Liver (tissue), 9 donors: ENCODE results near the gene CPA1. TPM values are rescaled to one million over a fixed set of nuclear protein-coding genes. Genes with fewer than 3 reads are reported as not detected.

Experiments
- DNase-seq: peaks from one replicate; pipeline ENCODE4 v3.0.0-alpha.2; 2017; ENCODE audit warnings: low spot score
- H3K27ac ChIP-seq, 2 donors: one replicate each; pipeline ENCODE4 v1.7.0; 2013; ENCODE audit warnings: inconsistent platforms in 2 of 2, low read length in 2 of 2, control low read depth in 1 of 2, low read depth in 1 of 2, mild to moderate bottlenecking in 1 of 2
- H3K27me3 ChIP-seq, 4 donors: one replicate each; pipeline versions ENCODE4 v1.6.1 to v1.7.0; 2013; ENCODE audit warnings: low read length in 3 of 4, inconsistent platforms in 1 of 4, mild to moderate bottlenecking in 1 of 4, moderate library complexity in 1 of 4; ENCODE audit not compliant: control insufficient read depth in 4 of 4, insufficient read depth in 4 of 4
- H3K36me3 ChIP-seq, 4 donors: one replicate each; pipeline versions ENCODE4 v1.6.1 to v1.7.0; 2013; ENCODE audit warnings: low read length in 3 of 4, mild to moderate bottlenecking in 3 of 4, low read depth in 1 of 4, moderate library complexity in 1 of 4; ENCODE audit not compliant: control insufficient read depth in 4 of 4, insufficient read depth in 3 of 4
- H3K4me1 ChIP-seq, 4 donors: one replicate each; pipeline versions ENCODE4 v1.6.1 to v1.7.0; 2013; ENCODE audit warnings: low read length in 3 of 4, mild to moderate bottlenecking in 3 of 4, moderate library complexity in 1 of 4; ENCODE audit not compliant: control insufficient read depth in 4 of 4, insufficient read depth in 4 of 4
- H3K4me3 ChIP-seq, 3 donors: one replicate each; pipeline versions ENCODE4 v1.6.1 to v1.7.0; 2013; ENCODE audit warnings: low read length in 3 of 3, control low read depth in 1 of 3, low read depth in 1 of 3, mild to moderate bottlenecking in 1 of 3
- H3K9ac ChIP-seq, 2 donors: one replicate each; pipeline ENCODE4 v1.7.0; 2013; ENCODE audit warnings: low read length in 2 of 2, mild to moderate bottlenecking in 2 of 2, moderate library complexity in 2 of 2, control low read depth in 1 of 2, low read depth in 1 of 2
- H3K9me3 ChIP-seq, 4 donors: one replicate each; pipeline versions ENCODE4 v1.6.1 to v1.7.0; 2013; ENCODE audit warnings: low read length in 3 of 4; ENCODE audit not compliant: control insufficient read depth in 4 of 4
- EGR1 ChIP-seq, 2 donors: IDR thresholded peaks; 2 replicates each; pipeline ENCODE4 v1.6.1; 2016 to 2018; ENCODE audit warnings: antibody characterized with exemption in 2 of 2, low read depth in 2 of 2
- FOXA1 ChIP-seq: IDR thresholded peaks from 2 replicates; pipeline ENCODE4 v1.6.1; 2016; ENCODE audit warnings: antibody characterized with exemption
- FOXA2 ChIP-seq: IDR thresholded peaks from 2 replicates; pipeline ENCODE4 v1.6.1; 2016; ENCODE audit warnings: antibody characterized with exemption
- GABPA ChIP-seq, 2 donors: IDR thresholded peaks in 1 of 2; conservative IDR thresholded peaks in 1 of 2; 2 replicates each; pipeline ENCODE4 v1.6.1; 2016; ENCODE audit warnings: antibody characterized with exemption in 2 of 2, mild to moderate bottlenecking in 1 of 2, moderate library complexity in 1 of 2
- HNF4A ChIP-seq, 2 donors: conservative IDR thresholded peaks; 2 replicates each; pipeline ENCODE4 v1.6.1; 2016; ENCODE audit warnings: antibody characterized with exemption in 2 of 2, mild to moderate bottlenecking in 2 of 2
- HNF4G ChIP-seq: IDR thresholded peaks from 2 replicates; pipeline ENCODE4 v1.6.1; 2016; ENCODE audit warnings: antibody characterized with exemption
- JUND ChIP-seq, 2 donors: IDR thresholded peaks; 2 replicates each; pipeline ENCODE4 v1.6.1; 2016; ENCODE audit warnings: antibody characterized with exemption in 2 of 2
- NR2F2 ChIP-seq: IDR thresholded peaks from 2 replicates; pipeline ENCODE4 v1.6.1; 2016; ENCODE audit warnings: antibody characterized with exemption
- RAD21 ChIP-seq, 2 donors: IDR thresholded peaks; 2 replicates each; pipeline ENCODE4 v1.6.1; 2016; ENCODE audit warnings: antibody characterized with exemption in 2 of 2, mild to moderate bottlenecking in 2 of 2
- RXRA ChIP-seq, 2 donors: IDR thresholded peaks; 2 replicates each; pipeline ENCODE4 v1.6.1; 2017 to 2018; ENCODE audit warnings: antibody characterized with exemption in 2 of 2, mild to moderate bottlenecking in 1 of 2
- SP1 ChIP-seq: IDR thresholded peaks from 2 replicates; pipeline ENCODE4 v1.6.1; 2018; ENCODE audit warnings: antibody characterized with exemption, mild to moderate bottlenecking
- TAF1 ChIP-seq: conservative IDR thresholded peaks from 2 replicates; pipeline ENCODE4 v1.6.1; 2016; ENCODE audit warnings: antibody characterized with exemption, mild to moderate bottlenecking
- YY1 ChIP-seq: IDR thresholded peaks from 2 replicates; pipeline ENCODE4 v1.6.1; 2016; ENCODE audit warnings: antibody characterized with exemption, mild to moderate bottlenecking
- WGBS: extraction: QIAGEN DNeasy Blood & Tissue Kit; methylation state at CpG from one replicate; pipeline ENCODE4 v1.1.7; 2013; 5-methylcytosine and 5-hydroxymethylcytosine counted together
- polyA plus RNA-seq, 2 donors: library from polyadenylated mRNA; stranded (reverse) in 1 of 2; unstranded in 1 of 2; fragments of 200-250 nt in 1 of 2; fragments of >200 nt in 1 of 2; fragmentation: Nextera tagmentation in 1 of 2; extraction: Ambion mirVana in 1 of 2; gene quantifications; one replicate each; pipeline versions ENCODE4 v1.2.1 to v1.2.3, GENCODE V29; 2013 to 2015
- total RNA-seq, 2 donors: library from RNA; depleted of rRNA; stranded (reverse); fragments of >200 nt; gene quantifications; one replicate each; pipeline ENCODE4 v1.2.3, GENCODE V29; 2014
- TF ChIP-seq, protein P1 (sequence below): IDR thresholded peaks from 2 replicates; pipeline ENCODE4 v1.6.1; 2016; ENCODE audit warnings: antibody characterized with exemption
- TF ChIP-seq, protein P2 (sequence below): IDR thresholded peaks from 2 replicates; pipeline ENCODE4 v1.6.1; 2016; ENCODE audit warnings: antibody characterized with exemption
- TF ChIP-seq, protein P3 (sequence below): fragments of 150-350 bp; IDR thresholded peaks from 2 replicates; pipeline ENCODE4 v1.5.1; 2017; ENCODE audit warnings: improper control_type of control experiment, low read depth, low read length; ENCODE audit not compliant: missing input control
- TF ChIP-seq, protein P4 (sequence below): IDR thresholded peaks from 2 replicates; pipeline ENCODE4 v1.6.1; 2016; ENCODE audit warnings: antibody characterized with exemption
- TF ChIP-seq, protein P5 (sequence below): IDR thresholded peaks from 2 replicates; pipeline ENCODE4 v1.6.1; 2016; ENCODE audit warnings: antibody characterized with exemption, mild to moderate bottlenecking
- donor health status: healthy.
- donor health status: healthy.
- donor health status: healthy.
- donor health status: healthy.
- donor health status: healthy.

Gene CPA1
- total and polyA plus RNA-seq, 4 donors, result 0.07 to 0.42 TPM; not detected in 2

DNA sequence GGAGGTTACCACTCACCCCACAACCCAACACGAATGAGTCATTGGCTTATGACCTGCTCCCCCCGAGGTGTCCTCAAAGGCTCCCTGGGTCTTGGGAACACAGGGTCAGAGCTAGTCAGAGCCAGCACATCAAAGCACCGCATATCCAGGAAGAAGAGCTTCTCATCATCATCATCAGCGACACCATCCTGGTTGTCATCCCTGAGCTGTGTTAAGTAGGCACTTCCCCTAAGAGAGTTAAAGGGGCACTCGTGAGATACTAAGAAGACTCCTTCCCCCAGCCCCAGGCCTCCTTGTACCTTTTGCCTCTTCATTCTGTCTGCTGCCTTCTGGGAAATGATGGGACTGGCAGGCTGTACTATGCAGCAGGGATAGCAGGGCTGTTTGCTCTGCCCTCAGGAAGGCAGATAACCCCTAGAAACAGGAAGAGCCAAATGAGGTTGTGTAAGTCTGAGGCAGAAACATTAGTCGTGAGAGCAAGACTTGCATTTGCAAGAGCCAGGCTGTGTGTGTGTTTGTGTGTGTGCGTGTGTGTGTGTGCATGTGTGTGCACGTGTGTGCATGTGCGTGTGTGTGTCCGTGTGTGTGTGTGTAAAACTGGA is 11.1 kb upstream of the CPA1 start:
- Histone ChIP-seq H3K4me3 (no peak overlapping the region), H3K36me3 (no peaks in the 10 kb centered on the region), H3K9ac (no peak overlapping the region), H3K27ac (peak overlapping the region; percentile 47 to 71), H3K4me1 (peaks cover 0 to 8% (median 0%) of the 10 kb centered on the region in 4 donors), H3K9me3 (no peaks in the 10 kb centered on the region), H3K27me3 (no peaks in the 10 kb centered on the region)
- DNase-seq, result no peak
- 47% methylated on average over 10 of the region's 10 CpGs for WGBS
- TF ChIP-seq TAF1 (no peak), GABPA (IDR thresholded peaks at IDR 0.05 in 1 of 2, conservative IDR thresholded peaks at IDR 0.05 in 1 of 2) (no peak), NR2F2 (peak; percentile 97), FOXA1 (no peak), HNF4A (conservative IDR thresholded peaks at IDR 0.05) (no peak), HNF4G (no peak), RXRA (IDR thresholded peaks at IDR 0.05) (peak; percentile 30 to 69), RAD21 (IDR thresholded peaks at IDR 0.05) (peak in 1 of 2 donors; percentile 50), EGR1 (IDR thresholded peaks at IDR 0.05; ENCODE audit: low read depth in 2 of 2) (no peak), SP1 (peak; percentile 53), YY1 (no peak), FOXA2 (no peak), JUND (IDR thresholded peaks at IDR 0.05) (peak in 1 of 2 donors; percentile 24)
- TF ChIP-seq, protein P1, sequence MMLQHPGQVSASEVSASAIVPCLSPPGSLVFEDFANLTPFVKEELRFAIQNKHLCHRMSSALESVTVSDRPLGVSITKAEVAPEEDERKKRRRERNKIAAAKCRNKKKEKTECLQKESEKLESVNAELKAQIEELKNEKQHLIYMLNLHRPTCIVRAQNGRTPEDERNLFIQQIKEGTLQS, result no peak
- TF ChIP-seq, protein P2, sequence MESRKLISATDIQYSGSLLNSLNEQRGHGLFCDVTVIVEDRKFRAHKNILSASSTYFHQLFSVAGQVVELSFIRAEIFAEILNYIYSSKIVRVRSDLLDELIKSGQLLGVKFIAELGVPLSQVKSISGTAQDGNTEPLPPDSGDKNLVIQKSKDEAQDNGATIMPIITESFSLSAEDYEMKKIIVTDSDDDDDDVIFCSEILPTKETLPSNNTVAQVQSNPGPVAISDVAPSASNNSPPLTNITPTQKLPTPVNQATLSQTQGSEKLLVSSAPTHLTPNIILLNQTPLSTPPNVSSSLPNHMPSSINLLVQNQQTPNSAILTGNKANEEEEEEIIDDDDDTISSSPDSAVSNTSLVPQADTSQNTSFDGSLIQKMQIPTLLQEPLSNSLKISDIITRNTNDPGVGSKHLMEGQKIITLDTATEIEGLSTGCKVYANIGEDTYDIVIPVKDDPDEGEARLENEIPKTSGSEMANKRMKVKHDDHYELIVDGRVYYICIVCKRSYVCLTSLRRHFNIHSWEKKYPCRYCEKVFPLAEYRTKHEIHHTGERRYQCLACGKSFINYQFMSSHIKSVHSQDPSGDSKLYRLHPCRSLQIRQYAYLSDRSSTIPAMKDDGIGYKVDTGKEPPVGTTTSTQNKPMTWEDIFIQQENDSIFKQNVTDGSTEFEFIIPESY, result no peak
- TF ChIP-seq, protein P3, sequence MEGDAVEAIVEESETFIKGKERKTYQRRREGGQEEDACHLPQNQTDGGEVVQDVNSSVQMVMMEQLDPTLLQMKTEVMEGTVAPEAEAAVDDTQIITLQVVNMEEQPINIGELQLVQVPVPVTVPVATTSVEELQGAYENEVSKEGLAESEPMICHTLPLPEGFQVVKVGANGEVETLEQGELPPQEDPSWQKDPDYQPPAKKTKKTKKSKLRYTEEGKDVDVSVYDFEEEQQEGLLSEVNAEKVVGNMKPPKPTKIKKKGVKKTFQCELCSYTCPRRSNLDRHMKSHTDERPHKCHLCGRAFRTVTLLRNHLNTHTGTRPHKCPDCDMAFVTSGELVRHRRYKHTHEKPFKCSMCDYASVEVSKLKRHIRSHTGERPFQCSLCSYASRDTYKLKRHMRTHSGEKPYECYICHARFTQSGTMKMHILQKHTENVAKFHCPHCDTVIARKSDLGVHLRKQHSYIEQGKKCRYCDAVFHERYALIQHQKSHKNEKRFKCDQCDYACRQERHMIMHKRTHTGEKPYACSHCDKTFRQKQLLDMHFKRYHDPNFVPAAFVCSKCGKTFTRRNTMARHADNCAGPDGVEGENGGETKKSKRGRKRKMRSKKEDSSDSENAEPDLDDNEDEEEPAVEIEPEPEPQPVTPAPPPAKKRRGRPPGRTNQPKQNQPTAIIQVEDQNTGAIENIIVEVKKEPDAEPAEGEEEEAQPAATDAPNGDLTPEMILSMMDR, result no peak
- TF ChIP-seq, protein P4, sequence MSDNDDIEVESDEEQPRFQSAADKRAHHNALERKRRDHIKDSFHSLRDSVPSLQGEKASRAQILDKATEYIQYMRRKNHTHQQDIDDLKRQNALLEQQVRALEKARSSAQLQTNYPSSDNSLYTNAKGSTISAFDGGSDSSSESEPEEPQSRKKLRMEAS, result no peak
- TF ChIP-seq, protein P5, sequence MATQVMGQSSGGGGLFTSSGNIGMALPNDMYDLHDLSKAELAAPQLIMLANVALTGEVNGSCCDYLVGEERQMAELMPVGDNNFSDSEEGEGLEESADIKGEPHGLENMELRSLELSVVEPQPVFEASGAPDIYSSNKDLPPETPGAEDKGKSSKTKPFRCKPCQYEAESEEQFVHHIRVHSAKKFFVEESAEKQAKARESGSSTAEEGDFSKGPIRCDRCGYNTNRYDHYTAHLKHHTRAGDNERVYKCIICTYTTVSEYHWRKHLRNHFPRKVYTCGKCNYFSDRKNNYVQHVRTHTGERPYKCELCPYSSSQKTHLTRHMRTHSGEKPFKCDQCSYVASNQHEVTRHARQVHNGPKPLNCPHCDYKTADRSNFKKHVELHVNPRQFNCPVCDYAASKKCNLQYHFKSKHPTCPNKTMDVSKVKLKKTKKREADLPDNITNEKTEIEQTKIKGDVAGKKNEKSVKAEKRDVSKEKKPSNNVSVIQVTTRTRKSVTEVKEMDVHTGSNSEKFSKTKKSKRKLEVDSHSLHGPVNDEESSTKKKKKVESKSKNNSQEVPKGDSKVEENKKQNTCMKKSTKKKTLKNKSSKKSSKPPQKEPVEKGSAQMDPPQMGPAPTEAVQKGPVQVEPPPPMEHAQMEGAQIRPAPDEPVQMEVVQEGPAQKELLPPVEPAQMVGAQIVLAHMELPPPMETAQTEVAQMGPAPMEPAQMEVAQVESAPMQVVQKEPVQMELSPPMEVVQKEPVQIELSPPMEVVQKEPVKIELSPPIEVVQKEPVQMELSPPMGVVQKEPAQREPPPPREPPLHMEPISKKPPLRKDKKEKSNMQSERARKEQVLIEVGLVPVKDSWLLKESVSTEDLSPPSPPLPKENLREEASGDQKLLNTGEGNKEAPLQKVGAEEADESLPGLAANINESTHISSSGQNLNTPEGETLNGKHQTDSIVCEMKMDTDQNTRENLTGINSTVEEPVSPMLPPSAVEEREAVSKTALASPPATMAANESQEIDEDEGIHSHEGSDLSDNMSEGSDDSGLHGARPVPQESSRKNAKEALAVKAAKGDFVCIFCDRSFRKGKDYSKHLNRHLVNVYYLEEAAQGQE, result no peak
